Effector memory CD4-positive, alpha-beta T cell (primary cell): ENCODE data around the gene RAB8B.
A peak's percentile ranks its signal among the peaks of the same experiment; 100 is the strongest.

Source experiments
- DNase-seq, 3 donors: peaks; one replicate each; pipeline ENCODE4 v3.0.0-alpha.2; 2020
- H3K27ac ChIP-seq: 2 replicates; pipeline ENCODE4 v1.7.0; 2013; ENCODE audit warnings: mild to moderate bottlenecking, low read length, moderate library complexity; ENCODE audit not compliant: insufficient read depth, poor library complexity, severe bottlenecking
- H3K27me3 ChIP-seq: replicated peaks from 2 replicates; pipeline ENCODE4 v1.7.0; 2013; ENCODE audit warnings: mild to moderate bottlenecking, low read length; ENCODE audit not compliant: insufficient read depth, control insufficient read depth, poor library complexity, severe bottlenecking
- H3K36me3 ChIP-seq: 2 replicates; pipeline ENCODE4 v1.7.0; 2013; ENCODE audit warnings: mild to moderate bottlenecking, low read length, moderate library complexity; ENCODE audit not compliant: control insufficient read depth, insufficient read depth
- H3K4me1 ChIP-seq: 2 replicates; pipeline ENCODE4 v1.7.0; 2013; ENCODE audit warnings: low read length, mild to moderate bottlenecking; ENCODE audit not compliant: control insufficient read depth, insufficient read depth, poor library complexity, severe bottlenecking
- H3K4me3 ChIP-seq: 2 replicates; pipeline ENCODE4 v1.7.0; 2013; ENCODE audit warnings: low read length, low read depth, mild to moderate bottlenecking; ENCODE audit not compliant: insufficient read depth, poor library complexity, severe bottlenecking
- H3K9me3 ChIP-seq: 2 replicates; pipeline ENCODE4 v1.7.0; 2013; ENCODE audit warnings: mild to moderate bottlenecking, low read length, moderate library complexity; ENCODE audit not compliant: control insufficient read depth

The RAB8B gene

DNA sequence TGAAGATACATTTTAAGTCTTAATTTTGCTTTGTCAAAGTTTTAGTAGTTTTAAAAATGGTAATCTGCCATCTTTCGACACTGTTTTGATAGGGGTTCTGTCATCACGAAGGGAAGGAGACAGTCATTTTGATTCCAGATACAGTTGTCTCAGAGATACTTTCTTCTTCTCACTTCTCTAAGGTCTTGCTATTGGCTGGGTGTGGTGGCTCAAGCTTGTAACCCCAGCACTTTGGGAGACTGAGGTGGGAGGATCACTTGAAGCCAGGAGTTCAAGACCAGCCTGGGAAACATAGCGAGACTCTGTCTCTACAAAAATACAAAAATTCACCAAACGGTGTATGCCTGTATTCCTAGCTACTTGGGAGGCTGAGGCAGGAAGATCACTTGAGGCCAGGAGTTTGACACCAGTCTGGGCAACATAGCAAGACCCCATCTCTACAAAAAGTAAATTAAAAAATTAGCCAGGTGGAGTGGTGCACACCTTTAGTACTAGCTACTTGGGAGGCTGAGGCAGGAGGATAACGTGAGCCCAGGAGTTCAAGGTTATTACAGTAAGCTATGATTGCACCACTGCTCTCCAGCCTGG lies 3.3 kb downstream of the RAB8B start:
- peak overlapping the region; percentile 87 for H3K27ac ChIP-seq
- H3K27me3 ChIP-seq: no peaks in the 10 kb centered on the region
- H3K4me3 ChIP-seq: peak overlapping the region; percentile 20
- peaks cover 63% of the 10 kb centered on the region for H3K4me1 ChIP-seq
- no peak for DNase-seq
- H3K36me3 ChIP-seq: no peaks in the 10 kb centered on the region
- no peaks in the 10 kb centered on the region for H3K9me3 ChIP-seq

- Histone ChIP-seq H3K4me3 (peak overlapping the region; percentile 35), H3K27ac (peak overlapping the region; percentile 87), H3K27me3 (no peaks in the 10 kb centered on the region), H3K4me1 (peaks cover 62% of the 10 kb centered on the region), H3K9me3 (no peaks in the 10 kb centered on the region), H3K36me3 (no peaks in the 10 kb centered on the region)
- no peak for DNase-seq
These were observed 4.9 kb downstream of the RAB8B start for GRCh38 chr15:63194302-63194701.

- Histone ChIP-seq H3K27ac (peak overlapping the region; percentile 87), H3K4me1 (peaks cover 63% of the 10 kb centered on the region), H3K36me3 (no peaks in the 10 kb centered on the region), H3K27me3 (no peaks in the 10 kb centered on the region), H3K4me3 (peak overlapping the region; percentile 10), H3K9me3 (no peaks in the 10 kb centered on the region)
- DNase-seq: no peak
These were observed 5.6 kb downstream of the RAB8B start for GRCh38 chr15:63194880-63195568.

GRCh38 chr15:63195569-63196015 lies 6.2 kb downstream of the RAB8B start:
- Histone ChIP-seq H3K27ac (peak overlapping the region; percentile 87), H3K9me3 (no peaks in the 10 kb centered on the region), H3K4me1 (peaks cover 69% of the 10 kb centered on the region)

DNA sequence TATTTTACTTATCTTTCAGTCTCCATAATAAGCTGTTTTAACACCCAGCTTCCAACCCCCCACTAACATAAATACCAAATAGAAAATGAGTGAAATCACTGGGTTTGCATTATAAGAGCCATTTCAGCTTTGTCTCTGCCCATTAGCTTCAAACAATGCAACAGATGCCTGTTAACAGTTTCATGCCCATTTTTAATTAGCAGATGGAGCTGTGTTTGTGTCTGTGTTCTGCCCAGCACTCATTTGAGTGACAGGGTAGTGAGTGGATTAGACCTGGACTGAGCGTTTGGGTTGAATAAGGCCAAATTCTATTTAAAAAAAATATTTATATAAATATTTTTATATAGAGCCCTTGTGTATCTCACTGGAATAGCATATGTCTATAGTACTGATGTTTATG lies 7.4 kb downstream of the RAB8B start:
- H3K9me3 ChIP-seq: no peaks in the 10 kb centered on the region
- no peaks in the 10 kb centered on the region for H3K27me3 ChIP-seq
- no peak for DNase-seq
- no peaks in the 10 kb centered on the region for H3K36me3 ChIP-seq
- H3K4me3 ChIP-seq: no peak overlapping the region
- peaks cover 72% of the 10 kb centered on the region for H3K4me1 ChIP-seq
- H3K27ac ChIP-seq: peak overlapping the region; percentile 9

More at GRCh38 chr15:63195569-63196015, 6.2 kb downstream of the RAB8B start:
- peak overlapping the region; percentile 10 for H3K4me3 ChIP-seq
- no peak for DNase-seq
- H3K36me3 ChIP-seq: no peaks in the 10 kb centered on the region
- no peaks in the 10 kb centered on the region for H3K27me3 ChIP-seq

DNA sequence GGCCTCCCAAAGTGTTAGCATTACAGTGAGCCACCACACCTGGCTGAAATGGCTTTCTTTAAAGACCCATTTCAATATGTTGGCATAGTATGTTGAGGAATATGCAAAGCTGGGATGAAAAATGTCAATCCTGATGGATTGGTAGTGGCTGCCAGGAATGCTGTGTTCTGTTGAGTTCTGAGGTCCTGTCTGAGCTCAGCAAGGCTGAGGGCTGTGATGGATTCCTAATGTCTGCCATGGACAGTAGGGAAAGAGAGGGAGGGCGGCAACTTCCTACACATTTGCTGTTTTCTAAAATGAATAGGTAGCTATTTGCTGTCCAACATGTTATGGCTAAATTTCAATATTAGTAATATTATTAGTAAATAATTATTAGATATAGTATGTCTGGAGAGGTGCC lies 8.2 kb downstream of the RAB8B start:
- H3K27ac ChIP-seq: no peak overlapping the region
- H3K4me1 ChIP-seq: peaks cover 71% of the 10 kb centered on the region
- H3K9me3 ChIP-seq: no peaks in the 10 kb centered on the region
- no peaks in the 10 kb centered on the region for H3K36me3 ChIP-seq
- no peak overlapping the region for H3K4me3 ChIP-seq
- DNase-seq: no peak
- H3K27me3 ChIP-seq: no peaks in the 10 kb centered on the region

DNA sequence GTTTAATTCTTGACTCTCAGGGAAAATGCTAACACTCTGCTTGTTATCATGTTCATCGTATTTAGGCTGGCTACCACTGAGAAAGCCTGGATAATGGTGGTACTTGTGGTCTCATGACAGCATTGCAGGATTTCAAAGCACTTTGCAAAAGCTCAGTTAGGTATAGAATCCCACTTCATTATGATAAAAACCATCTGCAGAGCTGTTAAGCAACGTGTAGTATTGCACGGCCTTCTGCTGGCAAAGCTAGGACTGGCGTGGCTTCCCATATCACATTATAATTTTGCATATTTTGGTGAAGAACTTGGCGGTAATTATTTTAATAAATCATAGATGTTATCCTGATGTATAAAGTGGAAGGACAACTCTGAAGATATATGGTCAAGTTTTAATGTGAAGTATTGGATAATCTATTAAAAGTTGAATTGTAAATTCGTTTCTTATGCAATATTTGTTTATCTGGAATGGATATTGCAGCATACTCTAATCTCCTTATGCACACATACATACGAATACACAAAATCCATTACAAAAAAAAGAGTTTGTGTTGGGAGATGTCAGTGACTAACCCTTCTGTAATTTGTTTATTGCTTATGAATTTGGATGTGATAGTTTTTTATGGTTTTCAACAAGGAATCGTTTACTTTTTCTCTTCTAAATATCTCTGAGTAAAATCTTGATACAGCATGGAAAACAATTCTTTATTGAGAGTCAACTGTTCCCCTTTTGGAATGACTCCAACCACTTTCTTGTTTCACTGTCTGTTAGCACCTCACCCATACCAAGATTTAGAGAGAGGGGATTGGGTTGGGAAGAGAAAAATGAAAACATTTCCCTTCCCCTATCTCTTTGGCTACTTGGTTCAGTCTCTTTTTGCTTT lies 9.2 kb downstream of the RAB8B start:
- Histone ChIP-seq H3K4me3 (no peak overlapping the region), H3K9me3 (no peaks in the 10 kb centered on the region), H3K36me3 (no peaks in the 10 kb centered on the region), H3K27ac (no peak overlapping the region), H3K27me3 (no peaks in the 10 kb centered on the region), H3K4me1 (peaks cover 69% of the 10 kb centered on the region)
- DNase-seq: no peak

- no peak overlapping the region for H3K27ac ChIP-seq
- peaks cover 51% of the 10 kb centered on the region for H3K4me1 ChIP-seq
- no peak for DNase-seq
- H3K9me3 ChIP-seq: no peaks in the 10 kb centered on the region
- H3K36me3 ChIP-seq: no peaks in the 10 kb centered on the region
- H3K27me3 ChIP-seq: no peaks in the 10 kb centered on the region
- H3K4me3 ChIP-seq: no peak overlapping the region
These were observed 11.3 kb downstream of the RAB8B start for GRCh38 chr15:63200464-63201249.

- Histone ChIP-seq H3K9me3 (no peaks in the 10 kb centered on the region), H3K27ac (no peak overlapping the region), H3K4me3 (no peak overlapping the region), H3K4me1 (peaks cover 35% of the 10 kb centered on the region), H3K27me3 (no peaks in the 10 kb centered on the region), H3K36me3 (peaks cover under 1% of the 10 kb centered on the region)
- no peak for DNase-seq
These were observed 13.5 kb downstream of the RAB8B start for GRCh38 chr15:63202861-63203260.
